Measurements from ENCODE around the gene RNF144A. TPM values are rescaled to one million over a fixed set of nuclear protein-coding genes. Genes with fewer than 3 reads are reported as not detected.

The RNF144A gene
- total RNA-seq, 1 experiment from 2014 or later = 13.0 TPM

- no peaks in the 10 kb centered on the region for H3K4me1 ChIP-seq (ENCODE audit: control insufficient read depth in 1 of 2, insufficient read depth in 2 of 2, low read length in 2 of 2)
- no peaks in the 10 kb centered on the region for H3K9me2 ChIP-seq (ENCODE audit: insufficient read depth)
- no peak overlapping the region for H3K4me3 ChIP-seq (replicated peaks in 1 of 2; ENCODE audit: low read depth in 1 of 2, low read length in 2 of 2)
- no peak for TF ChIP-seq TCF7L2 (IDR thresholded peaks at IDR 0.05; ENCODE audit: borderline replicate concordance, extremely low read depth, insufficient read depth, insufficient read length)
- TF ChIP-seq ATF3 (IDR thresholded peaks at IDR 0.05) = no peak
- no peak for TF ChIP-seq POLR2A (IDR thresholded peaks at IDR 0.05; ENCODE audit: borderline replicate concordance, extremely low read depth, insufficient read depth, insufficient read length)
- TF ChIP-seq CEBPB (IDR thresholded peaks at IDR 0.05; ENCODE audit: low read depth) = no peak
- ChIA-PET CTCF (no interaction called here), POLR2A (no interaction called here), RAD21 (ENCODE audit: low non-redundant PET in 1 of 2, low total read pairs in 2 of 2, uncharacterized antibody in 2 of 2, unreplicated experiment in 2 of 2) (no interaction called here)
- H3K79me2 ChIP-seq (ENCODE audit: insufficient read depth, low read length) = no peaks in the 10 kb centered on the region
- H3K27me3 ChIP-seq (ENCODE audit: insufficient read depth, low read length) = no peaks in the 10 kb centered on the region
- no peak overlapping the region for H3K9ac ChIP-seq (ENCODE audit: low read length)
- no peak overlapping the region for H2AFZ ChIP-seq (ENCODE audit: low read depth, low read length, poor library complexity, severe bottlenecking)
- ATAC-seq = no peak
- intact Hi-C loops (cut with micrococcal nuclease) = no loop called here
- no peaks in the 10 kb centered on the region for H3K36me3 ChIP-seq (ENCODE audit: control insufficient read depth in 1 of 2, insufficient read depth in 2 of 2, low read length in 2 of 2)
- no peak for DNase-seq (ENCODE audit: low read depth, low spot score)
- H3K27ac ChIP-seq (ENCODE audit: low read depth, low read length) = no peak overlapping the region
- no TSS peak for BruUV-seq (replicated peaks)
- no peaks in the 10 kb centered on the region for H4K20me1 ChIP-seq (ENCODE audit: insufficient read depth)
- H3K9me3 ChIP-seq (ENCODE audit: control insufficient read depth in 1 of 2, insufficient read depth in 1 of 2, low read depth in 1 of 2, low read length in 2 of 2) = no peaks in the 10 kb centered on the region
- no peak overlapping the region for H3K4me2 ChIP-seq (ENCODE audit: low read length)
These were observed 100.6 kb downstream of the RNF144A start for GRCh38 chr2:7017671-7018281.

DNA sequence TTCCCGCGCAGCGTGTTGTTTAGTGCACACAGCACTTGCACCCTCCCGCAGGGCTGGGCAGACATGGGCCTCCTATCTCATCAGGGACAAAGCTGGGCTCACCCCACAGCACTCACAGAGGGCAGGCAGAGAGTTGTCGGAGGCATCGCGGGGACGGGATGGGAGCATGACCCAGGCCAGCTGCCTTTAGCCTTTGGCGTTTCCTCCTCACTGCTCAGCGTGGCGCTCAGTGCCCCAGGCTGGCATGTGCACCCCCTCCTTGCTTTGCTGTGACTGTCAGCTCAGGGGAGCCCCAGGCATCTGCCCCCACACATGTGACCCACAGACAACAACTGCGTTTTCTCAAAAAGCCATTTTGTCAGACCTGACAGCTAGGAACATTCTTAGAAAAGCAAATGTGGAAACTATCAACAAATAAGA, 101.1 kb downstream of the RNF144A start:
- Histone ChIP-seq H3K36me3 (ENCODE audit: control insufficient read depth in 1 of 2, insufficient read depth in 2 of 2, low read length in 2 of 2) (no peaks in the 10 kb centered on the region), H3K4me1 (ENCODE audit: control insufficient read depth in 1 of 2, insufficient read depth in 2 of 2, low read length in 2 of 2) (no peaks in the 10 kb centered on the region), H3K9ac (ENCODE audit: low read length) (no peak overlapping the region), H3K4me3 (replicated peaks in 1 of 2; ENCODE audit: low read depth in 1 of 2, low read length in 2 of 2) (no peak overlapping the region), H3K9me3 (ENCODE audit: control insufficient read depth in 1 of 2, insufficient read depth in 1 of 2, low read depth in 1 of 2, low read length in 2 of 2) (no peaks in the 10 kb centered on the region), H3K27ac (ENCODE audit: low read depth, low read length) (no peak overlapping the region), H2AFZ (ENCODE audit: low read depth, low read length, poor library complexity, severe bottlenecking) (no peak overlapping the region), H3K9me2 (ENCODE audit: insufficient read depth) (no peaks in the 10 kb centered on the region), H3K4me2 (ENCODE audit: low read length) (no peak overlapping the region), H4K20me1 (ENCODE audit: insufficient read depth) (no peaks in the 10 kb centered on the region), H3K27me3 (ENCODE audit: insufficient read depth, low read length) (no peaks in the 10 kb centered on the region), H3K79me2 (ENCODE audit: insufficient read depth, low read length) (no peaks in the 10 kb centered on the region)
- ChIA-PET POLR2A (no interaction called here), RAD21 (ENCODE audit: low non-redundant PET in 1 of 2, low total read pairs in 2 of 2, uncharacterized antibody in 2 of 2, unreplicated experiment in 2 of 2) (no interaction called here), CTCF (no interaction called here)
- no TSS peak for BruUV-seq (replicated peaks)
- DNase-seq (ENCODE audit: low read depth, low spot score) (no peak), ATAC-seq (no peak)
- intact Hi-C loops (cut with micrococcal nuclease) = no loop called here
- TF ChIP-seq FOSL1 (IDR thresholded peaks at IDR 0.05; ENCODE audit: low read depth) (no peak), POLR2AphosphoS5 (IDR thresholded peaks at IDR 0.05; ENCODE audit: low read depth, low read length) (no peak), YY1 (IDR thresholded peaks at IDR 0.05; ENCODE audit: extremely low read depth, insufficient replicate concordance, low read depth, low read length) (no peak), JUND (IDR thresholded peaks at IDR 0.05) (no peak), RAD21 (IDR thresholded peaks at IDR 0.05; ENCODE audit: low read depth) (no peak), SRF (IDR thresholded peaks at IDR 0.05; ENCODE audit: low read depth) (no peak), CBX3 (IDR thresholded peaks at IDR 0.05; ENCODE audit: low read depth) (no peak), EZH2phosphoT487 (IDR thresholded peaks at IDR 0.05; ENCODE audit: borderline replicate concordance) (no peak), CEBPB (IDR thresholded peaks at IDR 0.05; ENCODE audit: low read depth) (no peak), ATF3 (IDR thresholded peaks at IDR 0.05) (no peak)
- TF ChIP-seq, protein P1, sequence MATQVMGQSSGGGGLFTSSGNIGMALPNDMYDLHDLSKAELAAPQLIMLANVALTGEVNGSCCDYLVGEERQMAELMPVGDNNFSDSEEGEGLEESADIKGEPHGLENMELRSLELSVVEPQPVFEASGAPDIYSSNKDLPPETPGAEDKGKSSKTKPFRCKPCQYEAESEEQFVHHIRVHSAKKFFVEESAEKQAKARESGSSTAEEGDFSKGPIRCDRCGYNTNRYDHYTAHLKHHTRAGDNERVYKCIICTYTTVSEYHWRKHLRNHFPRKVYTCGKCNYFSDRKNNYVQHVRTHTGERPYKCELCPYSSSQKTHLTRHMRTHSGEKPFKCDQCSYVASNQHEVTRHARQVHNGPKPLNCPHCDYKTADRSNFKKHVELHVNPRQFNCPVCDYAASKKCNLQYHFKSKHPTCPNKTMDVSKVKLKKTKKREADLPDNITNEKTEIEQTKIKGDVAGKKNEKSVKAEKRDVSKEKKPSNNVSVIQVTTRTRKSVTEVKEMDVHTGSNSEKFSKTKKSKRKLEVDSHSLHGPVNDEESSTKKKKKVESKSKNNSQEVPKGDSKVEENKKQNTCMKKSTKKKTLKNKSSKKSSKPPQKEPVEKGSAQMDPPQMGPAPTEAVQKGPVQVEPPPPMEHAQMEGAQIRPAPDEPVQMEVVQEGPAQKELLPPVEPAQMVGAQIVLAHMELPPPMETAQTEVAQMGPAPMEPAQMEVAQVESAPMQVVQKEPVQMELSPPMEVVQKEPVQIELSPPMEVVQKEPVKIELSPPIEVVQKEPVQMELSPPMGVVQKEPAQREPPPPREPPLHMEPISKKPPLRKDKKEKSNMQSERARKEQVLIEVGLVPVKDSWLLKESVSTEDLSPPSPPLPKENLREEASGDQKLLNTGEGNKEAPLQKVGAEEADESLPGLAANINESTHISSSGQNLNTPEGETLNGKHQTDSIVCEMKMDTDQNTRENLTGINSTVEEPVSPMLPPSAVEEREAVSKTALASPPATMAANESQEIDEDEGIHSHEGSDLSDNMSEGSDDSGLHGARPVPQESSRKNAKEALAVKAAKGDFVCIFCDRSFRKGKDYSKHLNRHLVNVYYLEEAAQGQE (IDR thresholded peaks at IDR 0.05; ENCODE audit: low read depth) = no peak
- TF ChIP-seq, protein P2, sequence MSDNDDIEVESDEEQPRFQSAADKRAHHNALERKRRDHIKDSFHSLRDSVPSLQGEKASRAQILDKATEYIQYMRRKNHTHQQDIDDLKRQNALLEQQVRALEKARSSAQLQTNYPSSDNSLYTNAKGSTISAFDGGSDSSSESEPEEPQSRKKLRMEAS (IDR thresholded peaks at IDR 0.05) = no peak
- TF ChIP-seq, protein P3, sequence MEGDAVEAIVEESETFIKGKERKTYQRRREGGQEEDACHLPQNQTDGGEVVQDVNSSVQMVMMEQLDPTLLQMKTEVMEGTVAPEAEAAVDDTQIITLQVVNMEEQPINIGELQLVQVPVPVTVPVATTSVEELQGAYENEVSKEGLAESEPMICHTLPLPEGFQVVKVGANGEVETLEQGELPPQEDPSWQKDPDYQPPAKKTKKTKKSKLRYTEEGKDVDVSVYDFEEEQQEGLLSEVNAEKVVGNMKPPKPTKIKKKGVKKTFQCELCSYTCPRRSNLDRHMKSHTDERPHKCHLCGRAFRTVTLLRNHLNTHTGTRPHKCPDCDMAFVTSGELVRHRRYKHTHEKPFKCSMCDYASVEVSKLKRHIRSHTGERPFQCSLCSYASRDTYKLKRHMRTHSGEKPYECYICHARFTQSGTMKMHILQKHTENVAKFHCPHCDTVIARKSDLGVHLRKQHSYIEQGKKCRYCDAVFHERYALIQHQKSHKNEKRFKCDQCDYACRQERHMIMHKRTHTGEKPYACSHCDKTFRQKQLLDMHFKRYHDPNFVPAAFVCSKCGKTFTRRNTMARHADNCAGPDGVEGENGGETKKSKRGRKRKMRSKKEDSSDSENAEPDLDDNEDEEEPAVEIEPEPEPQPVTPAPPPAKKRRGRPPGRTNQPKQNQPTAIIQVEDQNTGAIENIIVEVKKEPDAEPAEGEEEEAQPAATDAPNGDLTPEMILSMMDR (IDR thresholded peaks at IDR 0.05 in 2 of 3, conservative IDR thresholded peaks at IDR 0.05 in 1 of 3; ENCODE audit: borderline replicate concordance in 1 of 3, insufficient read depth in 1 of 3, low read depth in 2 of 3, low read length in 2 of 3) = no peak

All from HCT116 (cell line).